Muscle layer of colon (tissue), 2 donors: Measurements from ENCODE around the gene ZFYVE28.

Experiments used
- H3K27ac ChIP-seq: one replicate; pipeline ENCODE4 v1.7.0; 2013; ENCODE audit warnings: low read depth, mild to moderate bottlenecking, low read length, moderate library complexity
- H3K27me3 ChIP-seq, 2 donors: one replicate each; pipeline ENCODE4 v1.7.0; 2013; ENCODE audit warnings: low read length in 2 of 2, mild to moderate bottlenecking in 2 of 2; ENCODE audit not compliant: insufficient read depth in 2 of 2, control insufficient read depth in 1 of 2
- H3K36me3 ChIP-seq: one replicate; pipeline ENCODE4 v1.7.0; 2013; ENCODE audit warnings: mild to moderate bottlenecking, low read length; ENCODE audit not compliant: insufficient read depth
- H3K4me1 ChIP-seq: one replicate; pipeline ENCODE4 v1.7.0; 2013; ENCODE audit warnings: mild to moderate bottlenecking, low read length; ENCODE audit not compliant: insufficient read depth
- H3K4me3 ChIP-seq, 2 donors: one replicate each; pipeline ENCODE4 v1.7.0; 2013; ENCODE audit warnings: low read length in 2 of 2, low read depth in 1 of 2, mild to moderate bottlenecking in 1 of 2, moderate library complexity in 1 of 2
- H3K9ac ChIP-seq: one replicate; pipeline ENCODE4 v1.7.0; 2013; ENCODE audit warnings: low read length
- H3K9me3 ChIP-seq: one replicate; pipeline ENCODE4 v1.7.0; 2013; ENCODE audit warnings: mild to moderate bottlenecking, low read length
- donor health status: abdominal sarcoma.
- donor health status: Adenocarcinoma of cecum.

The ZFYVE28 gene

GRCh38 chr4:2297606-2298531 is 120.6 kb downstream of the ZFYVE28 start:
- Histone ChIP-seq H3K9me3 (no peaks in the 10 kb centered on the region), H3K4me1 (no peaks in the 10 kb centered on the region), H3K27me3 (no peaks in the 10 kb centered on the region), H3K27ac (no peak overlapping the region), H3K36me3 (no peaks in the 10 kb centered on the region), H3K9ac (no peak overlapping the region), H3K4me3 (no peak overlapping the region)

GRCh38 chr4:2296631-2297601 is 121.5 kb downstream of the ZFYVE28 start:
- Histone ChIP-seq H3K36me3 (no peaks in the 10 kb centered on the region), H3K9me3 (no peaks in the 10 kb centered on the region), H3K4me1 (no peaks in the 10 kb centered on the region), H3K9ac (no peak overlapping the region), H3K27ac (no peak overlapping the region), H3K27me3 (no peaks in the 10 kb centered on the region), H3K4me3 (no peak overlapping the region)

- Histone ChIP-seq H3K27ac (no peak overlapping the region), H3K9ac (no peak overlapping the region), H3K4me3 (no peak overlapping the region), H3K4me1 (no peaks in the 10 kb centered on the region), H3K27me3 (no peaks in the 10 kb centered on the region), H3K36me3 (no peaks in the 10 kb centered on the region), H3K9me3 (no peaks in the 10 kb centered on the region)
Measured at GRCh38 chr4:2295900-2296442, 122.5 kb downstream of the ZFYVE28 start.

GRCh38 chr4:2295500-2295899 is 122.9 kb downstream of the ZFYVE28 start:
- H3K27me3 ChIP-seq, result no peaks in the 10 kb centered on the region
- H3K36me3 ChIP-seq, result no peaks in the 10 kb centered on the region
- H3K9me3 ChIP-seq, result no peaks in the 10 kb centered on the region
- no peak overlapping the region for H3K27ac ChIP-seq
- no peaks in the 10 kb centered on the region for H3K4me1 ChIP-seq
- H3K4me3 ChIP-seq, result no peak overlapping the region
- no peak overlapping the region for H3K9ac ChIP-seq

- H3K27ac ChIP-seq, result no peak overlapping the region
Measured at GRCh38 chr4:2292646-2293108, 125.8 kb downstream of the ZFYVE28 start.

GRCh38 chr4:2291705-2292645 is 126.5 kb downstream of the ZFYVE28 start:
- Histone ChIP-seq H3K27me3 (no peaks in the 10 kb centered on the region), H3K27ac (no peak overlapping the region), H3K4me3 (no peak overlapping the region), H3K4me1 (no peaks in the 10 kb centered on the region), H3K9me3 (no peaks in the 10 kb centered on the region), H3K9ac (no peak overlapping the region), H3K36me3 (no peaks in the 10 kb centered on the region)

More at GRCh38 chr4:2292646-2293108, 125.8 kb downstream of the ZFYVE28 start:
- no peak overlapping the region for H3K4me3 ChIP-seq
- H3K9me3 ChIP-seq, result no peaks in the 10 kb centered on the region
- H3K4me1 ChIP-seq, result no peaks in the 10 kb centered on the region
- no peaks in the 10 kb centered on the region for H3K36me3 ChIP-seq
- H3K9ac ChIP-seq, result no peak overlapping the region
- no peaks in the 10 kb centered on the region for H3K27me3 ChIP-seq

- Histone ChIP-seq H3K36me3 (no peaks in the 10 kb centered on the region), H3K4me1 (no peaks in the 10 kb centered on the region), H3K27me3 (no peaks in the 10 kb centered on the region), H3K4me3 (no peak overlapping the region), H3K9me3 (no peaks in the 10 kb centered on the region), H3K9ac (no peak overlapping the region), H3K27ac (no peak overlapping the region)
Measured at GRCh38 chr4:2290974-2291704, 127.3 kb downstream of the ZFYVE28 start.

- Histone ChIP-seq H3K27ac (no peak overlapping the region), H3K36me3 (no peaks in the 10 kb centered on the region), H3K4me1 (no peaks in the 10 kb centered on the region), H3K27me3 (no peaks in the 10 kb centered on the region), H3K9ac (no peak overlapping the region), H3K4me3 (no peak overlapping the region), H3K9me3 (no peaks in the 10 kb centered on the region)
Measured at GRCh38 chr4:2290488-2290887, 128.0 kb downstream of the ZFYVE28 start.

GRCh38 chr4:2289955-2290333 is 128.5 kb downstream of the ZFYVE28 start:
- Histone ChIP-seq H3K4me1 (no peaks in the 10 kb centered on the region), H3K27ac (no peak overlapping the region), H3K9me3 (no peaks in the 10 kb centered on the region), H3K9ac (no peak overlapping the region), H3K4me3 (no peak overlapping the region), H3K36me3 (no peaks in the 10 kb centered on the region), H3K27me3 (no peaks in the 10 kb centered on the region)

GRCh38 chr4:2289311-2289954 is 129.0 kb downstream of the ZFYVE28 start:
- Histone ChIP-seq H3K9me3 (no peaks in the 10 kb centered on the region), H3K36me3 (no peaks in the 10 kb centered on the region), H3K9ac (no peak overlapping the region), H3K27ac (no peak overlapping the region), H3K4me3 (no peak overlapping the region), H3K27me3 (no peaks in the 10 kb centered on the region), H3K4me1 (no peaks in the 10 kb centered on the region)
